Activated CD4-positive, alpha-beta T cell treated with anti-CD3 and anti-CD28 coated beads, Interleukin-2, amount 50 U/mL, for 24 hours (primary cell): Measurements from ENCODE around the gene KIAA1671.
"Not testable (repeated sequence)": the region's sequence is repeated elsewhere in the genome, so short reads cannot be mapped to it uniquely, and the experiment has no call there.

Experiments
- DNase-seq, 2 donors: peaks; one replicate each; pipeline ENCODE4 v3.0.0-alpha.2; 2020; ENCODE audit warnings: low read depth in 1 of 2, low spot score in 1 of 2

The KIAA1671 gene

GRCh38 chr22:25187469-25187868, 235.0 kb downstream of the KIAA1671 start:
- DNase-seq = no peak

GRCh38 chr22:25192406-25192805, 239.9 kb downstream of the KIAA1671 start:
- no peak for DNase-seq

GRCh38 chr22:25193130-25193529, 240.6 kb downstream of the KIAA1671 start:
- no peak for DNase-seq

- DNase-seq = no peak
Observed at GRCh38 chr22:25193548-25193947, 241.0 kb downstream of the KIAA1671 start.

GRCh38 chr22:25196326-25196725, 243.8 kb downstream of the KIAA1671 start:
- DNase-seq = no peak

GRCh38 chr22:25197340-25197739, 244.8 kb downstream of the KIAA1671 start:
- no peak for DNase-seq

- DNase-seq = no peak
Observed at GRCh38 chr22:25199731-25200520, 247.4 kb downstream of the KIAA1671 start, which contains the start of gene CRYBB3. TSS of gene CRYBB3 (plus strand) at chr22:25199858. CDS start at chr22:25201397, 1,539 bp downstream.

GRCh38 chr22:25200967-25201366, 248.5 kb downstream of the KIAA1671 start:
- no peak for DNase-seq

GRCh38 chr22:25201557-25202273, 249.2 kb downstream of the KIAA1671 start:
- DNase-seq = no peak

- DNase-seq = peak; percentile 24 to 45
Observed at GRCh38 chr22:25202290-25202921, 249.9 kb downstream of the KIAA1671 start.

GRCh38 chr22:25203082-25203481, 250.6 kb downstream of the KIAA1671 start:
- DNase-seq = no peak

GRCh38 chr22:25204547-25204946, 252.0 kb downstream of the KIAA1671 start:
- not testable (repeated sequence) for DNase-seq

- no peak for DNase-seq
Observed at GRCh38 chr22:25205847-25206246, 253.3 kb downstream of the KIAA1671 start.

- DNase-seq = no peak
Observed at GRCh38 chr22:25206998-25207397, 254.5 kb downstream of the KIAA1671 start.

GRCh38 chr22:25207553-25208157, 255.1 kb downstream of the KIAA1671 start:
- no peak for DNase-seq

- no peak for DNase-seq
Observed at GRCh38 chr22:25208328-25208727, 255.8 kb downstream of the KIAA1671 start.

- no peak for DNase-seq
Observed at GRCh38 chr22:25208743-25209505, 256.4 kb downstream of the KIAA1671 start.

- no peak for DNase-seq
Observed at GRCh38 chr22:25210793-25211192, 258.3 kb downstream of the KIAA1671 start.

GRCh38 chr22:25212337-25212736, 259.8 kb downstream of the KIAA1671 start:
- no peak for DNase-seq

- DNase-seq = no peak
Observed at GRCh38 chr22:25213221-25213620, 260.7 kb downstream of the KIAA1671 start.

- no peak for DNase-seq
Observed at GRCh38 chr22:25216230-25216629, 263.7 kb downstream of the KIAA1671 start.
